Kidney (tissue), 14 donors: ENCODE measurements around the gene MMP15. TPM values are rescaled to one million over a fixed set of nuclear protein-coding genes. Genes with fewer than 3 reads are reported as not detected.

Experiments used
- DNase-seq, 5 donors: peaks; one replicate each; pipeline ENCODE4 v3.0.0-alpha.2; 2013 to 2020
- FAIRE-seq: peaks from 2 replicates; lab custom pipeline; 2012; peaks lifted over from hg19 to GRCh38; lab: Jason Lieb, UNC
- H3K27ac ChIP-seq, 2 donors: one replicate each; pipeline ENCODE4 v1.7.0; 2013; ENCODE audit warnings: low read depth in 2 of 2, low read length in 2 of 2, inconsistent platforms in 1 of 2
- H3K27me3 ChIP-seq: one replicate; pipeline ENCODE4 v1.7.1; 2013; ENCODE audit warnings: low read length, inconsistent platforms; ENCODE audit not compliant: control insufficient read depth, insufficient read depth
- H3K36me3 ChIP-seq, 3 donors: one replicate each; pipeline versions ENCODE4 v1.7.0 to v1.7.1; 2013; ENCODE audit warnings: low read length in 3 of 3, control low read depth in 1 of 3, inconsistent platforms in 1 of 3; ENCODE audit not compliant: insufficient read depth in 3 of 3, control insufficient read depth in 2 of 3
- H3K4me1 ChIP-seq, 3 donors: one replicate each; pipeline versions ENCODE4 v1.7.0 to v1.7.1; 2013; ENCODE audit warnings: low read length in 3 of 3, inconsistent platforms in 1 of 3, low read depth in 1 of 3; ENCODE audit not compliant: control insufficient read depth in 2 of 3, insufficient read depth in 2 of 3
- H3K4me3 ChIP-seq, 3 donors: one replicate each; pipeline versions ENCODE4 v1.7.0 to v1.8.1; 2013; ENCODE audit warnings: low read length in 3 of 3, control low read depth in 1 of 3, inconsistent platforms in 1 of 3
- H3K9ac ChIP-seq, 3 donors: one replicate each; pipeline versions ENCODE4 v1.7.0 to v1.7.1; 2013; ENCODE audit warnings: low read length in 3 of 3, control low read depth in 1 of 3, inconsistent platforms in 1 of 3
- H3K9me3 ChIP-seq, 3 donors: one replicate each; pipeline versions ENCODE4 v1.7.0 to v1.7.1; 2013; ENCODE audit warnings: low read length in 3 of 3, control low read depth in 1 of 3, inconsistent platforms in 1 of 3; ENCODE audit not compliant: control insufficient read depth in 2 of 3, insufficient read depth in 1 of 3
- intact Hi-C: fragments of 100-400 bp; cut with DNase I; formaldehyde crosslinking; loops from one replicate; pipeline ENCODE4 v1.11.1; 2022
- polyA plus RNA-seq: library from polyadenylated mRNA; stranded (reverse); fragments of 350-450 nt; fragmentation: Illumina TruSeq; extraction: RNeasy Lipid Tissue Mini Kit (QIAGEN cat#74804); gene quantifications from one replicate; pipeline ENCODE4 v1.2.3, GENCODE V29; 2014; ENCODE audit warnings: low read depth, low replicate concordance; ENCODE audit not compliant: insufficient read depth
- total RNA-seq: library from RNA; stranded (reverse); fragmentation: NEBNext Ultra II Directional; extraction: Animal tissue kit (Norgen Biotek cat#: 25700); gene quantifications from one replicate; pipeline ENCODE4 v1.2.1, GENCODE V29; 2021
- TF ChIP-seq, protein P1 (sequence below): IDR thresholded peaks from 3 replicates; pipeline ENCODE4 v1.5.1; 2012; ENCODE audit warnings: mild to moderate bottlenecking, moderate library complexity, borderline replicate concordance; ENCODE audit not compliant: insufficient read depth; ENCODE audit errors: extremely low read depth
- donor health status: control.
- donor health status: control.
- donor health status: control.
- donor health status: control.
- donor health status: control.
- donor health status: DM: yes; HTN: yes; CAD: no.
- donor health status: Normal renal cell carcinoma (clear cell type).

MMP15 gene
- total and polyA plus RNA-seq, 2 donors from 2014 or later, result 19.1 to 31.4 TPM

DNA sequence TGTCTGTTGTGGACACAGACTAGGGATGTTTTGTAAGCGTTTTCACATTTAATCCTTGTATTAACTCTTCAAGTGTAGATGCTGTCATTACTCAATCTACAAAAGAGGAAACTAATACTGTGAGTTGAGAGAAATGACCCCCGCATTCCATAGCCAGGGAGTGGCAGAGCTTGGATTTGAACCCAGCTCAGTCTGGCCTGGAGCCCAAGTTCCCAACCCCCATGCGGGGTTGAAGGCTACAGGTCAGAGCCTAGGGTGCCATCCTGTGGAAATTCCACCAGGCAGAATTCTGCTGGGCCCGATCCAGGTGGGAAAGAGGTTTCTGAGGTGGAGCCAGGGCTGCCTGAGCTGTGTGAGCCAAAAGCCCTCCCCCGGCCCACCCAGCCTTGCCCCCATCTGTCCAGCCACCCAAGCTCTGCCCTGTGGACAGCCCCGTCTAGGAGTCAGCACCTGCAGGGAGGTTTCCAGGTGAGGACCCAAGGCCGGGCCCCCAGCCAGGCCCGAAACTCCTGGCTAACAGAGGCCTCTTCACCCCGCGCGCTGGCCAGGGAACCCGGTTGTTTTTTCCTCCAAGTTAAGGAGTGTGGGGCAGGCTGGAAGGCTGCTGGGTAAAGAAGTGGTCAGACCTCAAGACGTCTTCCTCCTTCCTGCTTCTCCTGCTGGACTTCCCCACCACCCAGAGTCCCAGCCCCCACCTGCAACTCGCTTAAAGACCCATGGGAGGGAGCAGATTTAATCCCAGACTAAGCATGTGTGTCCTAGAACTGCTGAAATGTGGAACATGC, 5.7 kb downstream of the MMP15 start:
- peaks cover 0 to 16% (median 15%) of the 10 kb centered on the region in 3 donors for H3K4me1 ChIP-seq
- H3K27ac ChIP-seq, result no peak overlapping the region
- no peaks in the 10 kb centered on the region for H3K9me3 ChIP-seq
- no peaks in the 10 kb centered on the region for H3K36me3 ChIP-seq
- DNase-seq, result no peak
- TF ChIP-seq, protein P1, sequence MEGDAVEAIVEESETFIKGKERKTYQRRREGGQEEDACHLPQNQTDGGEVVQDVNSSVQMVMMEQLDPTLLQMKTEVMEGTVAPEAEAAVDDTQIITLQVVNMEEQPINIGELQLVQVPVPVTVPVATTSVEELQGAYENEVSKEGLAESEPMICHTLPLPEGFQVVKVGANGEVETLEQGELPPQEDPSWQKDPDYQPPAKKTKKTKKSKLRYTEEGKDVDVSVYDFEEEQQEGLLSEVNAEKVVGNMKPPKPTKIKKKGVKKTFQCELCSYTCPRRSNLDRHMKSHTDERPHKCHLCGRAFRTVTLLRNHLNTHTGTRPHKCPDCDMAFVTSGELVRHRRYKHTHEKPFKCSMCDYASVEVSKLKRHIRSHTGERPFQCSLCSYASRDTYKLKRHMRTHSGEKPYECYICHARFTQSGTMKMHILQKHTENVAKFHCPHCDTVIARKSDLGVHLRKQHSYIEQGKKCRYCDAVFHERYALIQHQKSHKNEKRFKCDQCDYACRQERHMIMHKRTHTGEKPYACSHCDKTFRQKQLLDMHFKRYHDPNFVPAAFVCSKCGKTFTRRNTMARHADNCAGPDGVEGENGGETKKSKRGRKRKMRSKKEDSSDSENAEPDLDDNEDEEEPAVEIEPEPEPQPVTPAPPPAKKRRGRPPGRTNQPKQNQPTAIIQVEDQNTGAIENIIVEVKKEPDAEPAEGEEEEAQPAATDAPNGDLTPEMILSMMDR, result no peak
- H3K4me3 ChIP-seq, result no peak overlapping the region
- no peak overlapping the region for H3K9ac ChIP-seq
- intact Hi-C loops, result no loop called here
- no peak for FAIRE-seq
- H3K27me3 ChIP-seq, result no peaks in the 10 kb centered on the region

DNA sequence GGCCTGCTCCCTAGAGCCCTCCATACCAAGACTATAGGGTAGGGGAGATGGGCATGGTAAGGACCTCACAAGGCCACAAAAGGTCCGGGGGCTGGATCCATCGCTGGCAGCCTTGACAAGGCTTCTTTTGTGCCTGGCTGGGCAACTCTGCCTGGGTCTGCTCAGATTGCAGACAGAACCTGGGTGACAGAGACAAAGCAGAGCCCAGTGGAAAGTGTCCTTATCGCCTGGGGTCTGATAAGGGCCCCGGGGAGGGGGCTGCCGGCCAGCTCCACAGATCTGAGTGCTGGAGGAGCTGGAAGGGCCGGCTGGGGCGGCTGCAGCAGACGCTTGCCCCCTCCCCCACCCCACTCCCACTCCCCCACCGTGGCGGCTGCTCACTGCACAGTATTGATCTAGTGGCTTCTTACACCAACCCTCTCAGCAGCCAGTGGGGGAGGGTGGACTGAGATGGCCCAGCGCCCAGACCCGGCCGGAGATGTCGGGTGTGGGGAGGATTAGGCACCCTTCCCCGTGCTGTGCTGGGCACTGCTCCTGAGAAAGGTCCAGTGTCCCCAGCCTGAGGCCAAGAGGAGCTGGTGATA, 7.2 kb downstream of the MMP15 start:
- no peak for FAIRE-seq
- DNase-seq, result peak in 3 of 5 donors; percentile 29 to 81 (median 33)
- intact Hi-C loops, result no loop called here

DNA sequence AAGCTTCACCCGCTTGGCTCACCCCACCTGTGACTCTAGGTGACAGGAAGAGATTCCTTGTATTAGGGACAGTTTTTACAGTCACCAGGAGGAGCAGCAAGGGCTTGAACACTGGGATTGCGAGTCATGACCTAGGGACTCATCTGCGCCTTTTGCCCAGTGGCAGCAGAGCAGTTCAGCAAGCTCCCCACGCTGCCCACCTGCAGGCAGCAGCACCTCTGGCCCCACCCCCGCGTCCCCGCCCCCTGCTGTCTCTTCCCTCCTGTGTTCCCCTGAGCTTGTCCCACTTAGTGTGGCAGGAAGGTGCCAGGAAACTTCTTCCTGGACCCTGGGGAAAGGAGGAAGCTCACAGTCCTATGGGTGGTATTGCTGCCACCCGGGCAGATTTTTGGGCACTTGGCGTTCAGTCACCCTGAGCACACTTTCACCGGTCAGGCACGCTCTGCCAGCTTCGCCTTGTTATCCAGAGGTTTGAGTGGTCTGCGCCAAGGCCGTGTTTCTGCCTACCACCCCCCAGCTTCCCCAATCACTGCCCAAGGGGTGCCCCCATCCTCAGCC, 8.7 kb downstream of the MMP15 start:
- FAIRE-seq, result no peak
- Histone ChIP-seq H3K4me3 (no peak overlapping the region), H3K4me1 (peaks cover 0 to 6% (median 5%) of the 10 kb centered on the region in 3 donors), H3K36me3 (peaks cover 0 to 8% (median 3%) of the 10 kb centered on the region in 3 donors), H3K9ac (no peak overlapping the region), H3K27me3 (no peaks in the 10 kb centered on the region), H3K27ac (no peak overlapping the region), H3K9me3 (no peaks in the 10 kb centered on the region)
- intact Hi-C loops, result no loop called here
- no peak for DNase-seq
- TF ChIP-seq, protein P1, result no peak

More for the DNA sequence above, 7.2 kb downstream of the MMP15 start:
- Histone ChIP-seq H3K27ac (no peak overlapping the region), H3K36me3 (no peaks in the 10 kb centered on the region), H3K4me3 (no peak overlapping the region), H3K9ac (no peak overlapping the region), H3K4me1 (peaks cover 0 to 16% (median 14%) of the 10 kb centered on the region in 3 donors), H3K9me3 (no peaks in the 10 kb centered on the region), H3K27me3 (no peaks in the 10 kb centered on the region)
- TF ChIP-seq, protein P1, result no peak
